DOHH2 (cell line): ENCODE measurements around the gene TRIM54.
"Not testable (repeated sequence)": the region's sequence is repeated elsewhere in the genome, so short reads cannot be mapped to it uniquely, and the experiment has no call there.

Experiments
- CTCF ChIP-seq: fragments of 200-600 bp; sonication (generic); IDR thresholded peaks from one replicate; pipeline ENCODE4 v1.5.1; 2014; ENCODE audit warnings: antibody characterized with exemption, mild to moderate bottlenecking, low read depth, low read length; ENCODE audit not compliant: poor library complexity, severe bottlenecking
- EZH2phosphoT487 ChIP-seq: fragments of 200-600 bp; sonication (generic); IDR thresholded peaks from 2 replicates; pipeline ENCODE4 v1.6.1; 2017; ENCODE audit warnings: borderline replicate concordance, mild to moderate bottlenecking, antibody characterized with exemption, low read length, moderate library complexity, mixed read lengths

- not testable (repeated sequence) for TF ChIP-seq CTCF, EZH2phosphoT487
Observed at GRCh38 chr2:27300606-27301005, 18.4 kb downstream of the TRIM54 start.
